ENCODE data around the gene NTM.

DNA sequence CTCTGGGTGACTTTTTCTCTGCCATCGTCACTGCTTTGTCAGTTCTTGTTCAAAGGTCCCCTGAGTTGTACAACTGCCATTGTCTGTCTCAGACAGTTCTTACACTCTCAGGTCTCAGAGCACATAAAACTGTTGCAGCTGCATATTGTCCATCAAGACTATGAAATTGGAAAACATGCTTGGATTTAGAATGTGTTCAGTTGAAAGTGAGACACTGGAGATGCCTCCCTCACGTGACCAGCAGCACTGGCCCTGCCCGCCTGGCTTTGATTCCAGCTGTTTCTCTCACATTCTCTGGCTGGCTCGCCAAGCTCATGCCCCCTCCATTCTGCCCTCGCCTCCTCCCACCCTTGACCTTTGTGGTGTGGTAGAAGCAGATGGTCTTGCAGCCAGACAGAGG lies 244.2 kb downstream of the NTM start:
- TF ChIP-seq, protein P1, sequence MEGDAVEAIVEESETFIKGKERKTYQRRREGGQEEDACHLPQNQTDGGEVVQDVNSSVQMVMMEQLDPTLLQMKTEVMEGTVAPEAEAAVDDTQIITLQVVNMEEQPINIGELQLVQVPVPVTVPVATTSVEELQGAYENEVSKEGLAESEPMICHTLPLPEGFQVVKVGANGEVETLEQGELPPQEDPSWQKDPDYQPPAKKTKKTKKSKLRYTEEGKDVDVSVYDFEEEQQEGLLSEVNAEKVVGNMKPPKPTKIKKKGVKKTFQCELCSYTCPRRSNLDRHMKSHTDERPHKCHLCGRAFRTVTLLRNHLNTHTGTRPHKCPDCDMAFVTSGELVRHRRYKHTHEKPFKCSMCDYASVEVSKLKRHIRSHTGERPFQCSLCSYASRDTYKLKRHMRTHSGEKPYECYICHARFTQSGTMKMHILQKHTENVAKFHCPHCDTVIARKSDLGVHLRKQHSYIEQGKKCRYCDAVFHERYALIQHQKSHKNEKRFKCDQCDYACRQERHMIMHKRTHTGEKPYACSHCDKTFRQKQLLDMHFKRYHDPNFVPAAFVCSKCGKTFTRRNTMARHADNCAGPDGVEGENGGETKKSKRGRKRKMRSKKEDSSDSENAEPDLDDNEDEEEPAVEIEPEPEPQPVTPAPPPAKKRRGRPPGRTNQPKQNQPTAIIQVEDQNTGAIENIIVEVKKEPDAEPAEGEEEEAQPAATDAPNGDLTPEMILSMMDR (IDR thresholded peaks at IDR 0.05; ENCODE audit: poor library complexity, severe bottlenecking), result no peak
- TF ChIP-seq EZH2 (IDR thresholded peaks at IDR 0.05; ENCODE audit: borderline replicate concordance, insufficient read depth, low read length, poor library complexity, severe bottlenecking) (no peak), POLR2AphosphoS5 (IDR thresholded peaks at IDR 0.05) (no peak), RAD21 (conservative IDR thresholded peaks at IDR 0.05) (no peak)

Data from neural cell (in vitro differentiated cells).